Aorta (tissue), 5 donors: ENCODE results near the gene CAPN7. TPM values are rescaled to one million over a fixed set of nuclear protein-coding genes. Genes with fewer than 3 reads are reported as not detected.

Experiments
- ATAC-seq: fragments of 200-7000 bp; cut with Tn5 transposase; one replicate; pipeline ENCODE4 v1.9.1; 2022; ENCODE audit warnings: moderate library complexity; ENCODE audit not compliant: low FRiP score
- DNase-seq, 2 donors: peaks; one replicate each; pipeline ENCODE4 v3.0.0-alpha.2; 2020
- H3K27ac ChIP-seq, 2 donors: one replicate each; pipeline ENCODE4 v1.5.1; 2013; ENCODE audit warnings: low read length in 2 of 2, mild to moderate bottlenecking in 2 of 2, moderate library complexity in 2 of 2, control low read depth in 1 of 2, inconsistent platforms in 1 of 2, low read depth in 1 of 2
- H3K27me3 ChIP-seq, 2 donors: one replicate each; pipeline ENCODE4 v1.6.1; 2013; ENCODE audit warnings: control low read depth in 1 of 2, low read length in 1 of 2, mild to moderate bottlenecking in 1 of 2, moderate library complexity in 1 of 2; ENCODE audit not compliant: insufficient read depth in 2 of 2, control insufficient read depth in 1 of 2
- H3K36me3 ChIP-seq, 2 donors: one replicate each; pipeline ENCODE4 v1.6.1; 2013; ENCODE audit warnings: control low read depth in 1 of 2, low read length in 1 of 2, mild to moderate bottlenecking in 1 of 2; ENCODE audit not compliant: insufficient read depth in 2 of 2, control insufficient read depth in 1 of 2
- H3K4me1 ChIP-seq, 2 donors: one replicate each; pipeline ENCODE4 v1.6.1; 2013; ENCODE audit warnings: low read length in 2 of 2, control low read depth in 1 of 2, mild to moderate bottlenecking in 1 of 2, moderate library complexity in 1 of 2; ENCODE audit not compliant: insufficient read depth in 2 of 2, control insufficient read depth in 1 of 2
- H3K4me3 ChIP-seq, 2 donors: one replicate each; pipeline ENCODE4 v1.5.1; 2013; ENCODE audit warnings: low read length in 2 of 2, control low read depth in 1 of 2, mild to moderate bottlenecking in 1 of 2
- H3K9me3 ChIP-seq: one replicate; pipeline ENCODE4 v1.6.1; 2013; ENCODE audit warnings: mild to moderate bottlenecking, low read length; ENCODE audit not compliant: control insufficient read depth
- WGBS, 2 donors: extraction: QIAGEN DNeasy Blood & Tissue Kit; methylation state at CpG; one replicate each; pipeline ENCODE4 v1.1.7; 2013; 5-methylcytosine and 5-hydroxymethylcytosine counted together
- intact Hi-C, 2 donors: fragments of 100-400 bp; cut with DNase I; formaldehyde crosslinking; loops; one replicate each; pipeline versions ENCODE4 v1.14.2 to v1.15.0; 2022
- polyA plus RNA-seq, 2 donors: library from polyadenylated mRNA; stranded (reverse); fragments of 200-250 nt; gene quantifications; one replicate each; pipeline ENCODE4 v1.2.3, GENCODE V29; 2013
- total RNA-seq, 2 donors: library from RNA; stranded (reverse); fragmentation: NEBNext Ultra II Directional; extraction: Animal tissue kit (Norgen Biotek cat#: 25700); gene quantifications; one replicate each; pipeline ENCODE4 v1.2.1, GENCODE V29; 2021
- donor health status: healthy with polysubstance abuse.
- donor health status: Bipolar disorder and iron deficiency.
- donor health status: DM: no; HTN: no; CAD: no.
- donor health status: DM: no; HTN: no; CAD: no.
- donor health status: DM: yes; HTN: yes; CAD: no.

The CAPN7 gene
- total and polyA plus RNA-seq, 4 donors: 14.5 to 54.4 (median 36.1) TPM

DNA sequence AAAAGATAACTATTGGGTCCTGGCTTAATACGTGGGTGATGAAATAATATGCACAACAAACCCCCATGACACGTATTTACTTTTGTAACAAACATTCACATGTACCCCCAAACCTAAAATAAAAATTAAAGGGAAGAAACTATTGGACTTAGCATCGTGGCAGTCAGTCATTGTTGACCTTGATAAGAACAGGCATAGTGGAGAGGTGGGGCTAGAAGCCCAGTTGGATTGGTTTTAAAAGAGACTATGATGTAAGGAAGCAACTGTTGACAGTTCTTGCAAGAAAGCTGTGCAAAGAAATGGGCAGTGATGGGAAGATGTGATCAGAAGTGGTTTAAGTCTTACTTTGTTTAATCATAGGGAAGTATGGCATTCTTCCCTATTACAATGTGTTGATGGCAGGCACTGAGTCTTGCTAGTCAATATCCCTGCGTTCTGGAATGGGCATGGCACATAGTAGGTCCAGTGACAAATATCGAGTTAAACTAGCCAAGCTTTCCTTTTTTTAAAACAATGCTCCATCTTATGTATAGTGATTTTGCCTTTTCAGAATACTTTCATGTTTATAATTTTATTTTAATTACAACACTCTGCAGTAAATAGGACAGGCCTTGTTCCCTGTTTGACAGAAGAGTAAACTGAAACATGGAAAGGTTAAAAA, 37.9 kb downstream of the CAPN7 start:
- Histone ChIP-seq H3K4me1 (no peaks in the 10 kb centered on the region), H3K9me3 (no peaks in the 10 kb centered on the region), H3K27ac (no peak overlapping the region), H3K4me3 (no peak overlapping the region), H3K27me3 (no peaks in the 10 kb centered on the region), H3K36me3 (peaks cover 2 to 11% of the 10 kb centered on the region in 2 donors)
- no peak for ATAC-seq
- 81 to 82% methylated on average over 5 of the region's 5 CpGs for WGBS, 2 donors
- intact Hi-C loops: no loop called here
- no peak for DNase-seq

DNA sequence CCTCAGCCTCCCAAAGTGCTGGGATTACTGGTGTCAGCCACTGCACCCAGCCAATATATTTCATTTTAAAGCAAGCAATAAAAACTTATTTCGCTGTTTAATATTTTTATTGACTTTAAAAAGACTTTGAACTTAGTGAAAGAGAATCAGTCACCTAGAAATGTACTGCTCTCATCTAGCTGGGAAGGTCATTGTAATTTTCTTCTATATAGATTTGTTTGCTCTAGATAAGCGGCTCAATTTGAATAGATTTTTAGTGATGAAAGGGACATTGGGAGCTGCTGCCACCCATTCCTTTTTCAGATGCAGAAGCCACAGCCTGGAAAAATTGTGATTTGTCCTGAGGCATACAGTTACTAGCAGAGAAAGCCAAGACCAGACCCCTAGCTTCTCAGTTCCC, 40.1 kb downstream of the CAPN7 start:
- no peaks in the 10 kb centered on the region for H3K4me1 ChIP-seq
- H3K9me3 ChIP-seq: no peaks in the 10 kb centered on the region
- DNase-seq (no peak), ATAC-seq (no peak)
- intact Hi-C loops: no loop called here
- H3K27me3 ChIP-seq: no peaks in the 10 kb centered on the region
- peaks cover 2 to 11% of the 10 kb centered on the region in 2 donors for H3K36me3 ChIP-seq
- WGBS, 2 donors: 95 to 96% methylated on average over 2 of the region's 2 CpGs
- no peak overlapping the region for H3K27ac ChIP-seq
- no peak overlapping the region for H3K4me3 ChIP-seq

- intact Hi-C loops: loop anchor here in 1 of 2 donors (10.0 kb wide), 1 partner anchor 342 kb away; no protein-coding TSS in a partner anchor
- Histone ChIP-seq H3K27ac (no peak overlapping the region), H3K4me3 (no peak overlapping the region), H3K4me1 (no peaks in the 10 kb centered on the region), H3K27me3 (no peaks in the 10 kb centered on the region), H3K9me3 (no peaks in the 10 kb centered on the region), H3K36me3 (peaks cover 2 to 10% of the 10 kb centered on the region in 2 donors)
- 79% methylated on average over 7 of the region's 7 CpGs for WGBS, 2 donors
- DNase-seq: no peak
- ATAC-seq: no peak
These were observed 47.1 kb downstream of the CAPN7 start for GRCh38 chr3:15253023-15253697.

DNA sequence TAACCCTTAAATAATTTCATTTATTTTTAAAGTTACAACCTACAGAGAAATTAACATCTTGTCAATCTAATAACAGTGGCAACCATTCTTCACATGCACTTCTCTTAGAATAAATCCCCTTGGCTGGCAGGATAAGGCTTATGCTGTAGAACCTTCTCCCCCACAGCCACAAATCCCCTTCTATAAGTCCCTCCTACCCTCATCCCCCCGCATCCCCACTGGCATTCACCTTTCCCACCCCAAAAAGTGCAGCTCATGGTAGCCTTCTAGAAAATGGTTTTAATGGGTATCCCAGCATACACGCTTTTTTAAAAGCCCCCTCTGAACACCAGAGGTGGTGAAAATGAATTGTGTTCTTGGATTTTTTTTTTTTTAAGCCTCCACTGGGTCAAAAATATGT, 49.2 kb downstream of the CAPN7 start:
- H3K9me3 ChIP-seq: no peaks in the 10 kb centered on the region
- H3K27me3 ChIP-seq: no peaks in the 10 kb centered on the region
- ATAC-seq (no peak), DNase-seq (no peak)
- no peak overlapping the region for H3K27ac ChIP-seq
- WGBS, 2 donors: 89% methylated on average over 2 of the region's 2 CpGs
- H3K36me3 ChIP-seq: peaks cover 2 to 10% of the 10 kb centered on the region in 2 donors
- no peak overlapping the region for H3K4me3 ChIP-seq
- H3K4me1 ChIP-seq: no peaks in the 10 kb centered on the region
- intact Hi-C loops: loop anchor here in 1 of 2 donors (5.0 to 10.0 kb wide), 2 partner anchors 33 to 340 kb away; no protein-coding TSS in a partner anchor

- Histone ChIP-seq H3K36me3 (peaks cover 2 to 10% of the 10 kb centered on the region in 2 donors), H3K4me1 (no peaks in the 10 kb centered on the region), H3K9me3 (no peaks in the 10 kb centered on the region), H3K27ac (peak overlapping the region in 1 of 2 donors; percentile 1), H3K4me3 (no peak overlapping the region), H3K27me3 (no peaks in the 10 kb centered on the region)
- peak; percentile 22 for ATAC-seq
- intact Hi-C loops: loop anchor here in 1 of 2 donors (5.0 to 10.0 kb wide), 2 partner anchors 35 to 338 kb away; no protein-coding TSS in a partner anchor
- no peak for DNase-seq
- 79 to 80% methylated on average over 8 of the region's 8 CpGs for WGBS, 2 donors
These were observed 50.9 kb downstream of the CAPN7 start for GRCh38 chr3:15256861-15257341.

GRCh38 chr3:15258720-15259119, 52.7 kb downstream of the CAPN7 start:
- intact Hi-C loops: loop anchor here in 1 of 2 donors (5.0 to 10.0 kb wide), 2 partner anchors 36 to 336 kb away; no protein-coding TSS in a partner anchor
- ATAC-seq (no peak), DNase-seq (no peak)
- WGBS, 2 donors: 94 to 97% methylated on average over 7 of the region's 7 CpGs
- Histone ChIP-seq H3K27me3 (no peaks in the 10 kb centered on the region), H3K27ac (no peak overlapping the region), H3K4me3 (no peak overlapping the region), H3K9me3 (no peaks in the 10 kb centered on the region), H3K36me3 (peaks cover 2 to 8% of the 10 kb centered on the region in 2 donors), H3K4me1 (no peaks in the 10 kb centered on the region)

GRCh38 chr3:15260531-15260930, 54.5 kb downstream of the CAPN7 start:
- ATAC-seq (no peak), DNase-seq (no peak)
- Histone ChIP-seq H3K27me3 (no peaks in the 10 kb centered on the region), H3K27ac (no peak overlapping the region), H3K36me3 (peaks cover 2 to 7% of the 10 kb centered on the region in 2 donors), H3K4me3 (no peak overlapping the region), H3K4me1 (no peaks in the 10 kb centered on the region), H3K9me3 (no peaks in the 10 kb centered on the region)
- intact Hi-C loops: no loop called here
- 89 to 90% methylated on average over 4 of the region's 4 CpGs for WGBS, 2 donors

DNA sequence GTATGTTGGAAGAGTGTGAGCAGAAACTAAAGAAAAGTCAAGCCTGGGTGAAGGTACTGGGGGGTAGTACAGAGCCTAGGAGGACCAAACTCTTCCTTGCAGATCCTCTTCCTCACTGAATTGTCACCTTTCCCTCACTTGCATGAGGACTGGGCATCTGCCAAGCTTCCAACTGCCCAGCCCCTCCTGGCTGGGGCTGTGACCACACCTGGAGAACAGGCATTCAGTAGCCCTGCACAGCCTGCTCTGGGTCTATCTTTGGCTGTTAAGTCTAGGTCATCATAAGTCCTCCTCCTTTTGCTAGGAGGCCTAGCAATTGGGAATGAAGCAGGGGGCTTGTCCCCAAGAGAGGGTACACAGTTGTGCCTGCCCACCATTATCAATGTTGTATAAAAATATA, 55.2 kb downstream of the CAPN7 start:
- Histone ChIP-seq H3K4me1 (no peaks in the 10 kb centered on the region), H3K9me3 (no peaks in the 10 kb centered on the region), H3K36me3 (peaks cover 2 to 6% of the 10 kb centered on the region in 2 donors), H3K27me3 (no peaks in the 10 kb centered on the region), H3K4me3 (no peak overlapping the region), H3K27ac (no peak overlapping the region)
- ATAC-seq: no peak
- intact Hi-C loops: no loop called here
- no peak for DNase-seq
